PC-9 (cell line): ENCODE measurements around the gene FOXP1. TPM values are rescaled to one million over a fixed set of nuclear protein-coding genes. Genes with fewer than 3 reads are reported as not detected.

Experiments used
- BruUV-seq: library from RNA; stranded (reverse); fragments of 400-500 nt; replicated peaks from 2 replicates; lab custom pipeline; 2021; lab: Mats Ljungman, UMichigan
- CTCF ChIA-PET: fragments of 300-600 bp; sonication (Branson Sonifier 250); formaldehyde crosslinking; loops from one replicate; lab custom pipeline; 2022; ENCODE audit warnings: antibody characterized with exemption; lab: Charles Lee
- POLR2A ChIA-PET: fragments of 300-600 bp; sonication (Branson Sonifier 250); formaldehyde crosslinking; loops from one replicate; lab custom pipeline; 2022; ENCODE audit warnings: antibody characterized with exemption; ENCODE audit not compliant: unreplicated experiment; lab: Charles Lee
- DNase-seq, 2 experiments: peaks; one replicate each; pipeline versions ENCODE4 v3.0.0 to v3.0.0-alpha.2; 2015 to 2022; ENCODE audit warnings: mixed read lengths in 1 of 2
- H2AFZ ChIP-seq: fragments of 200-600 bp; sonication (generic); 2 replicates; pipeline ENCODE4 v1.8.1; 2017; ENCODE audit warnings: antibody characterized with exemption
- H3F3A ChIP-seq: fragments of 200-600 bp; sonication (generic); 2 replicates; pipeline ENCODE4 v1.8.1; 2017; ENCODE audit warnings: antibody characterized with exemption, mild to moderate bottlenecking, low read depth; ENCODE audit not compliant: insufficient read depth
- H3K27ac ChIP-seq: fragments of 200-600 bp; sonication (generic); 2 replicates; pipeline ENCODE4 v1.6.1; 2016; ENCODE audit warnings: mixed run types
- H3K27me3 ChIP-seq: fragments of 200-600 bp; sonication (generic); 2 replicates; pipeline ENCODE4 v1.6.1; 2016; ENCODE audit warnings: low read depth, mixed run types; ENCODE audit not compliant: insufficient read depth
- H3K36me3 ChIP-seq: fragments of 200-600 bp; sonication (generic); 2 replicates; pipeline ENCODE4 v1.6.1; 2016; ENCODE audit warnings: low read depth, mixed run types
- H3K4me1 ChIP-seq: fragments of 200-600 bp; sonication (generic); replicated peaks from 2 replicates; pipeline ENCODE4 v1.6.1; 2016; ENCODE audit warnings: mixed run types; ENCODE audit not compliant: insufficient read depth
- H3K4me2 ChIP-seq: fragments of 200-600 bp; sonication (generic); 2 replicates; pipeline ENCODE4 v1.6.1; 2017; ENCODE audit warnings: mixed run types
- H3K4me3 ChIP-seq: fragments of 200-600 bp; sonication (generic); 2 replicates; pipeline ENCODE4 v1.6.1; 2016; ENCODE audit warnings: mixed run types
- H3K79me2 ChIP-seq: fragments of 200-600 bp; sonication (generic); 2 replicates; pipeline ENCODE4 v1.6.1; 2017; ENCODE audit warnings: low read depth, mixed run types
- H3K9me2 ChIP-seq: fragments of 200-600 bp; sonication (generic); 2 replicates; pipeline ENCODE4 v1.8.1; 2017; ENCODE audit warnings: mild to moderate bottlenecking; ENCODE audit not compliant: insufficient read depth
- H3K9me3 ChIP-seq: fragments of 200-600 bp; sonication (generic); 2 replicates; pipeline ENCODE4 v1.8.1; 2016; ENCODE audit warnings: low read depth; ENCODE audit not compliant: insufficient read depth
- H4K20me1 ChIP-seq: fragments of 200-600 bp; sonication (generic); 2 replicates; pipeline ENCODE4 v1.8.1; 2017; ENCODE audit not compliant: insufficient read depth
- CTCF ChIP-seq: fragments of 200-600 bp; sonication (generic); conservative IDR thresholded peaks from 2 replicates; pipeline ENCODE4 v1.6.1; 2017; ENCODE audit warnings: mixed run types, antibody characterized with exemption, mild to moderate bottlenecking, moderate library complexity
- EZH2 ChIP-seq: fragments of 200-600 bp; sonication (generic); IDR thresholded peaks from 2 replicates; pipeline ENCODE4 v1.8.0; 2017; ENCODE audit warnings: antibody characterized with exemption, low read depth
- intact Hi-C: fragments of 100-400 bp; cut with micrococcal nuclease; formaldehyde crosslinking; loops from one replicate; pipeline ENCODE4 v1.10.0; 2022; ENCODE audit not compliant: unreplicated experiment
- total RNA-seq: library from RNA; stranded (reverse); gene quantifications from 2 replicates; pipeline ENCODE4 v1.2.3, GENCODE V29; 2021

The FOXP1 gene
- total RNA-seq, 1 experiment from 2014 or later, result 33.3 TPM

GRCh38 chr3:71395927-71396695 is 187.4 kb downstream of the FOXP1 start:
- Histone ChIP-seq H3K36me3 (no peaks in the 10 kb centered on the region), H3K9me3 (no peaks in the 10 kb centered on the region), H2AFZ (no peak overlapping the region), H3K9me2 (no peaks in the 10 kb centered on the region), H3K27me3 (no peaks in the 10 kb centered on the region), H3K4me3 (no peak overlapping the region), H3K4me2 (no peak overlapping the region), H3K27ac (no peak overlapping the region), H3F3A (no peaks in the 10 kb centered on the region), H3K79me2 (no peaks in the 10 kb centered on the region), H3K4me1 (no peaks in the 10 kb centered on the region), H4K20me1 (no peaks in the 10 kb centered on the region)
- DNase-seq, result no peak
- POLR2A ChIA-PET, result no interaction called here
- CTCF ChIA-PET, result no interaction called here
- BruUV-seq, result no TSS peak
- intact Hi-C loops, result loop anchor here (5.0 to 10.0 kb wide), 2 partner anchors 189 to 389 kb away; partner anchors contain the start of gene FOXP1
- TF ChIP-seq EZH2, result no peak
- TF ChIP-seq CTCF, result no peak

GRCh38 chr3:71395470-71395869 is 188.1 kb downstream of the FOXP1 start:
- Histone ChIP-seq H3K79me2 (no peaks in the 10 kb centered on the region), H3K4me2 (no peak overlapping the region), H3K9me3 (no peaks in the 10 kb centered on the region), H3K9me2 (no peaks in the 10 kb centered on the region), H4K20me1 (no peaks in the 10 kb centered on the region), H3K27ac (no peak overlapping the region), H3K27me3 (no peaks in the 10 kb centered on the region), H3K36me3 (no peaks in the 10 kb centered on the region), H2AFZ (no peak overlapping the region), H3K4me1 (no peaks in the 10 kb centered on the region), H3F3A (no peaks in the 10 kb centered on the region), H3K4me3 (no peak overlapping the region)
- CTCF ChIA-PET, result no interaction called here
- intact Hi-C loops, result loop anchor here (5.0 to 10.0 kb wide), 2 partner anchors 189 to 388 kb away; partner anchors contain the start of gene FOXP1
- DNase-seq, result no peak
- POLR2A ChIA-PET, result no interaction called here
- TF ChIP-seq EZH2 (no peak), CTCF (no peak)
- no TSS peak for BruUV-seq

GRCh38 chr3:71393745-71394144 is 189.8 kb downstream of the FOXP1 start:
- H3K9me3 ChIP-seq, result no peaks in the 10 kb centered on the region
- H3K4me3 ChIP-seq, result no peak overlapping the region
- H4K20me1 ChIP-seq, result no peaks in the 10 kb centered on the region
- H3K4me2 ChIP-seq, result no peak overlapping the region
- intact Hi-C loops, result loop anchor here (10.0 kb wide), 1 partner anchor 191 kb away; the partner anchor contains the start of gene FOXP1
- H3K36me3 ChIP-seq, result no peaks in the 10 kb centered on the region
- no peak overlapping the region for H3K27ac ChIP-seq
- no peak for DNase-seq
- no peaks in the 10 kb centered on the region for H3F3A ChIP-seq
- H2AFZ ChIP-seq, result no peak overlapping the region
- ChIA-PET POLR2A (no interaction called here), CTCF (no interaction called here)
- no TSS peak for BruUV-seq
- H3K79me2 ChIP-seq, result no peaks in the 10 kb centered on the region
- H3K4me1 ChIP-seq, result no peaks in the 10 kb centered on the region
- TF ChIP-seq CTCF, result no peak
- TF ChIP-seq EZH2, result no peak
- no peaks in the 10 kb centered on the region for H3K9me2 ChIP-seq
- no peaks in the 10 kb centered on the region for H3K27me3 ChIP-seq
